ENCODE results near the gene SGSM2.

Gene SGSM2

GRCh38 chr17:2375406-2375805 lies 38.1 kb downstream of the SGSM2 start:
- no peaks in the 10 kb centered on the region for H4K20me1 ChIP-seq (ENCODE audit: low read depth, low read length)
- TF ChIP-seq CTCF (IDR thresholded peaks at IDR 0.05; ENCODE audit: insufficient read depth, low read length, poor library complexity, severe bottlenecking) (no peak), EZH2phosphoT487 (conservative IDR thresholded peaks at IDR 0.05; ENCODE audit: low read length) (no peak)
- no peak overlapping the region for H3K4me3 ChIP-seq (ENCODE audit: insufficient read depth, low read length, poor library complexity, severe bottlenecking)
- no peaks in the 10 kb centered on the region for H3F3A ChIP-seq (ENCODE audit: insufficient read depth)
- H3K27ac ChIP-seq (ENCODE audit: low read depth, low read length) = no peak overlapping the region
- no peaks in the 10 kb centered on the region for H3K36me3 ChIP-seq (ENCODE audit: low read length)
- no peak overlapping the region for H2AFZ ChIP-seq (ENCODE audit: low read depth, low read length, severe bottlenecking)
- H3K27me3 ChIP-seq (ENCODE audit: low read length) = no peaks in the 10 kb centered on the region
- H3K4me2 ChIP-seq (ENCODE audit: low read depth, low read length, poor library complexity, severe bottlenecking) = no peak overlapping the region
- H3K79me2 ChIP-seq (ENCODE audit: insufficient read depth, low read length) = no peaks in the 10 kb centered on the region
- H3K9ac ChIP-seq (ENCODE audit: low read length) = no peak overlapping the region
- no peaks in the 10 kb centered on the region for H3K9me2 ChIP-seq (replicated peaks; ENCODE audit: insufficient read depth, low read length)
- no peaks in the 10 kb centered on the region for H3K9me3 ChIP-seq (ENCODE audit: insufficient read depth, low read length)

DNA sequence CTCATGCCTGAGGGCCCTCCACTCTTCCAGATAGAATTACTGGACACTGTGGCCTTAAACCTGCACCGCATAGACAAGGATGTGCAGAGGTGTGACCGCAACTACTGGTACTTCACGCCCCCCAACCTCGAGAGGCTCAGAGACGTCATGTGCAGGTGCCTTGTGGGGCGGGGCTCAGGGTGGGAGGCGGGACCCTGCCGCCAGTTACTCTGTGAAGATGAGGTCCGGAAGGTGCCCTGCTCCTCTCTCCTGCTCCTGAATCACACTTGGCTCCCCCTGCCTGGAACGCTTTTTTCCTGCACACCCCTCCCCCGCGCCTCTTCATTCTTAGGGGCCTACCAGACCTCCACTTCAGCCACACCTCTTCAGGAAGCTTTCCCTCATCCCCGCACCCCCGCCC lies 38.8 kb downstream of the SGSM2 start:
- no peaks in the 10 kb centered on the region for H3K79me2 ChIP-seq (ENCODE audit: insufficient read depth, low read length)
- H3K36me3 ChIP-seq (ENCODE audit: low read length) = no peaks in the 10 kb centered on the region
- no peaks in the 10 kb centered on the region for H3F3A ChIP-seq (ENCODE audit: insufficient read depth)
- TF ChIP-seq CTCF (IDR thresholded peaks at IDR 0.05; ENCODE audit: insufficient read depth, low read length, poor library complexity, severe bottlenecking) = no peak
- no peak for TF ChIP-seq EZH2phosphoT487 (conservative IDR thresholded peaks at IDR 0.05; ENCODE audit: low read length)
- no peaks in the 10 kb centered on the region for H3K9me3 ChIP-seq (ENCODE audit: insufficient read depth, low read length)
- no peaks in the 10 kb centered on the region for H4K20me1 ChIP-seq (ENCODE audit: low read depth, low read length)
- H2AFZ ChIP-seq (ENCODE audit: low read depth, low read length, severe bottlenecking) = no peak overlapping the region
- no peak overlapping the region for H3K4me2 ChIP-seq (ENCODE audit: low read depth, low read length, poor library complexity, severe bottlenecking)
- no peak overlapping the region for H3K9ac ChIP-seq (ENCODE audit: low read length)
- H3K9me2 ChIP-seq (replicated peaks; ENCODE audit: insufficient read depth, low read length) = no peaks in the 10 kb centered on the region
- no peak overlapping the region for H3K4me3 ChIP-seq (ENCODE audit: insufficient read depth, low read length, poor library complexity, severe bottlenecking)
- no peak overlapping the region for H3K27ac ChIP-seq (ENCODE audit: low read depth, low read length)
- no peaks in the 10 kb centered on the region for H3K27me3 ChIP-seq (ENCODE audit: low read length)

- H3K79me2 ChIP-seq (ENCODE audit: insufficient read depth, low read length) = no peaks in the 10 kb centered on the region
- H3K27me3 ChIP-seq (ENCODE audit: low read length) = no peaks in the 10 kb centered on the region
- TF ChIP-seq EZH2phosphoT487 (conservative IDR thresholded peaks at IDR 0.05; ENCODE audit: low read length) (no peak), CTCF (IDR thresholded peaks at IDR 0.05; ENCODE audit: insufficient read depth, low read length, poor library complexity, severe bottlenecking) (no peak)
- H3K27ac ChIP-seq (ENCODE audit: low read depth, low read length) = no peak overlapping the region
- no peaks in the 10 kb centered on the region for H3K9me3 ChIP-seq (ENCODE audit: insufficient read depth, low read length)
- no peaks in the 10 kb centered on the region for H3F3A ChIP-seq (ENCODE audit: insufficient read depth)
- no peaks in the 10 kb centered on the region for H3K9me2 ChIP-seq (replicated peaks; ENCODE audit: insufficient read depth, low read length)
- no peak overlapping the region for H3K4me2 ChIP-seq (ENCODE audit: low read depth, low read length, poor library complexity, severe bottlenecking)
- no peak overlapping the region for H3K4me3 ChIP-seq (ENCODE audit: insufficient read depth, low read length, poor library complexity, severe bottlenecking)
- no peaks in the 10 kb centered on the region for H3K36me3 ChIP-seq (ENCODE audit: low read length)
- no peaks in the 10 kb centered on the region for H4K20me1 ChIP-seq (ENCODE audit: low read depth, low read length)
- H3K9ac ChIP-seq (ENCODE audit: low read length) = no peak overlapping the region
- H2AFZ ChIP-seq (ENCODE audit: low read depth, low read length, severe bottlenecking) = no peak overlapping the region
Measured at GRCh38 chr17:2377659-2378058, 40.4 kb downstream of the SGSM2 start.

- TF ChIP-seq EZH2phosphoT487 (conservative IDR thresholded peaks at IDR 0.05; ENCODE audit: low read length) (no peak), CTCF (IDR thresholded peaks at IDR 0.05; ENCODE audit: insufficient read depth, low read length, poor library complexity, severe bottlenecking) (no peak)
- Histone ChIP-seq H2AFZ (ENCODE audit: low read depth, low read length, severe bottlenecking) (no peak overlapping the region), H3F3A (ENCODE audit: insufficient read depth) (no peaks in the 10 kb centered on the region), H3K79me2 (ENCODE audit: insufficient read depth, low read length) (no peaks in the 10 kb centered on the region), H3K9ac (ENCODE audit: low read length) (no peak overlapping the region), H3K36me3 (ENCODE audit: low read length) (no peaks in the 10 kb centered on the region), H3K9me2 (replicated peaks; ENCODE audit: insufficient read depth, low read length) (no peaks in the 10 kb centered on the region), H3K9me3 (ENCODE audit: insufficient read depth, low read length) (no peaks in the 10 kb centered on the region), H3K4me2 (ENCODE audit: low read depth, low read length, poor library complexity, severe bottlenecking) (no peak overlapping the region), H3K4me3 (ENCODE audit: insufficient read depth, low read length, poor library complexity, severe bottlenecking) (no peak overlapping the region), H3K27me3 (ENCODE audit: low read length) (no peaks in the 10 kb centered on the region), H3K27ac (ENCODE audit: low read depth, low read length) (no peak overlapping the region), H4K20me1 (ENCODE audit: low read depth, low read length) (no peaks in the 10 kb centered on the region)
Measured at GRCh38 chr17:2378905-2379304, 41.6 kb downstream of the SGSM2 start.
